Stimulated activated CD8-positive, alpha-beta memory T cell treated with anti-CD3 and anti-CD28 coated beads, Interleukin-7, amount 100 ng/mL, for 24 hours (primary cell): ENCODE results near the gene IRF5.
"Not testable (repeated sequence)": the region's sequence is repeated elsewhere in the genome, so short reads cannot be mapped to it uniquely, and the experiment has no call there.

Experiments used
- DNase-seq: peaks from one replicate; pipeline ENCODE4 v3.0.0-alpha.2; 2020; ENCODE audit warnings: low read depth

The IRF5 gene

GRCh38 chr7:128906766-128907559, 30.8 kb upstream of the IRF5 start:
- DNase-seq: no peak

- no peak for DNase-seq
Observed at GRCh38 chr7:128908750-128909624, 28.7 kb upstream of the IRF5 start.

GRCh38 chr7:128909625-128910568, 27.8 kb upstream of the IRF5 start:
- DNase-seq: no peak

DNA sequence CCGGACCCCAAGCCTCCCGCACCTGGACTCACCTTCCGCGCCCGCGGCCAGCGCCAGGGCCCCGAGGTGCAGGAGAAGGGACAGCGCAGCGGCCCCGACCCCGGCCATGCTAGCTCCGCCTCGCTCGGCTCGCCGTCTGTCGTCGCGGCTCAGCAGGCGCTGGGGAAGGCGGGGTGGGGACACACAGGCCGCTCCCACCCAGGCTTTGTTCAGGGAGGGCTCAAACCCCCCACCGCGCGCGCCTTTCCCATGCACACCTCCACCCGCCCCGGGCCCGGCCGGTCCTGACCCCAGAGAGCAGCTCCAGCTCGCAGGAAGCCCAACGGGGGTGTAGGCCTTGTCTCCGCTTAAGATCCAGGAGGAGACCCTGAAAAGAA, 27.2 kb upstream of the IRF5 start, which contains the start of gene KCP:
Gene KCP, minus strand, starts transcription at position 141 of the 377 bp plus-strand sequence. Its CDS starts 33 bp downstream, at position 108.
- DNase-seq: no peak

DNA sequence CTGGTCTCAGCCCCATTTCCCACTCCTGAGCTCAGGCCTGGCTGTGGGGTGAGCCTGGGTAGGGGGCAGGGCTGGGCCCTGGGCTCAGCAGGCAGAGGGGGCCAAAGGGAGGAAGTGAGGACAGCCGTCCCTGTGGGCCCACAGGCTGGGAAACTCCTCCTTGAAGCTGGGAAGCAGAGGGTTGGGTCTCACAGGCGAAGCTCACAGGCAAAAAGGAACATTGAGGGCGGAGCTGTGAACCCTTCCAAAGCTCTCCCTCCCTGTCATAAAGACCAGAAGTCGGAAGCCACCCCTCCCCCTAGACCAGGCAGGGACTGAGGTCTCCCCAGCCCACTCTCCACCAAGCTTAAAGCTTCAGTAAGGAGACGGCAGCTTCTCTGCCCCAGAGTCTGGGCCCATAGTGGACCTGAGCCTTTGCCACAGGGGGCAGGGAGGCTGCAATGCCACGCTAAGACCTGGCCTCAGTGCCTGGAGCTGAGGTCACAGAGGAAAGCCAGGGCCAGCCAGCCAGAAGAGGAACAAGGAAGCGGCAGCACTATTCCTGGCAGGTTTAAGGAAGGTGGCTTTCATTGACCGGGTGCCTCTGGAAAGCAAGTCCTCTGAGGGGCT, 26.2 kb upstream of the IRF5 start:
- no peak for DNase-seq

DNA sequence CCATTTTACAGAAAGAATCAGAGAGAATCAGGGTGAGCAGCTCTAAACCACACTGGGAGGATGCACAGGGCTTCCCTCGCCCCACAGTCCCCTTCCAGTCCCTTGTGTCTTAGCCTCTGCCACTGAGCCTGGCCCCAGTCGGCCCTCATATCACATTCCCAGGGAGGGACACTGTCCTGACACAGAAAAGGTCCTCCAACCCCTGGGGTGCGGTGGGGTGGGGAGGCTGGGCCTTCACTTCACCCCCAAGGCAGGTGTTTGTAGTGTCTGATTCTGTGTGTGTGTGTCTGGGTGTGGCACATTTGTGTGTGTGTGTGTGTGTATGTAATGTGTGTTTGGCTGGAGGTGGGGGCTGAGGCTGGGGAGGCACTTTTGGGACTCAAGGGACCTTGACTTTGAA, 25.4 kb upstream of the IRF5 start:
- DNase-seq: no peak

DNA sequence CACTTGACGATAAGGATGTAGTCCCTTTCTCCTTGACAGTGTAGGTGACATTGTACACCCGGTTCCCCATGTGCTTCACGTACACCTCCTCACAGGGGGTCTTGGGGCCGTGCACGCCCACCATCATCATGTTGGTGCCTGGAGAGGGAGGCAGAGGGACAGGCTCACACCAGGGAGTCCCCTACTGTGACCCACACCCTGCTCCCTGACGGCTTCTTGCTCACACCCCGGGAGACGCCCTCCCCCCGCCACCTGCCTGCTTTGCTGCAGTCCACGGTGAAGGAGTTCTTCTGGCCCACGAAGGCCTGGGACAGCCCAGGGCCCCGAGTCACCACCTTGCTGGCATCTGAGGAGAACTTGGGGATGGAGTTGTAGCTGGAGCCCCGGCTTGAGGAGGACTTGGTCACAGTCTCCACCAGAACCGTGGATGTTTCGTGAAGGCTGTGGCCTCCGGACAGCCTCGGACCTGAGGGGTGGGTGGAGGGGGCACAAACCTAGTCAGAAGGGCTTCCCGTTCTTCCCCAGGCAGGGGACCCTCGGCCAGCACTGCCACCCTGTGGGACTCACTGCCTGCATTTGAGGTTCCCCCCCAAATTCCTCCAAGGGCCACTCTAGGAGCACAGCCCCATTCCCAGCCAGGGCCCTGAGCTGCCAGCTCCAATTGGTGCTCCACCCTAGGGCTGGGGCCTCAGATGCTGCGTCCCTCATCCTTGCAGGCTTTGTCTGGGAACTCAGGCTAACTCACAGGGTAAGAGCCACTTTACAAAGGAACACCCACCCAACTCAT, 24.8 kb upstream of the IRF5 start:
- DNase-seq: not testable (repeated sequence)

DNA sequence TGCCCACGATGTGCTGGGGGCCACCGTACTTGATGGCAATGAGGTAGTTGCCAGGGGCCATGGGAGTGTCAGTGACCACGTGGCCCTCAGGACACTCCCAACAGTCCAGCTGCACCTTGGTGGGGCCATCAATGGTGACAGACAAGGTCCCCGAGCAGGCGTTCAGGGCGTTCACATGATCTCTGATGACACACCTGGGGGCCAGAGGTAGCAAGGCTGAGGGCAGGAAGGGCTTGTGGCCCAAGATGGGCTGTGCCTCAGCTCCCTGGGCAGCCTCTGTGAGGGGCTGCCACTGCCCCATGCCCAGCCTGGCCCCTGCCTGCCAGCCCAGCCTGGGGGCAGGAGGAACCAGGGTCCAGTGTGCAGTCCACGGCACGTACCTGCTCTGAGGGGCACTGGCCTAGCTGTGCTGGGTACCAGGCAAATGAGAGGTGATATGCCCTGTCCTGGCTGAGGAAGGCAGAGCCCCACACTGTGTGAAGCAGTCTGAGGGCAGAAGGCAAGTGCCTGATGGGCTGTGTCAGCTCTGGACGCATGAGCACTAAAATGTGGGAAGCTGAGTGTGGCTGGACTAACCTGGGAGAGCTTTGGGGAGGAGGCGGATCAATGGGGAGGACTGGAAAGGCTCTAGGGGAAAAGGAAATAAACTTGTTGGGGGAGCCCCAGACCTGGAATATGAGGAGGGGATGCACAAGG, 23.7 kb upstream of the IRF5 start:
- no peak for DNase-seq

DNA sequence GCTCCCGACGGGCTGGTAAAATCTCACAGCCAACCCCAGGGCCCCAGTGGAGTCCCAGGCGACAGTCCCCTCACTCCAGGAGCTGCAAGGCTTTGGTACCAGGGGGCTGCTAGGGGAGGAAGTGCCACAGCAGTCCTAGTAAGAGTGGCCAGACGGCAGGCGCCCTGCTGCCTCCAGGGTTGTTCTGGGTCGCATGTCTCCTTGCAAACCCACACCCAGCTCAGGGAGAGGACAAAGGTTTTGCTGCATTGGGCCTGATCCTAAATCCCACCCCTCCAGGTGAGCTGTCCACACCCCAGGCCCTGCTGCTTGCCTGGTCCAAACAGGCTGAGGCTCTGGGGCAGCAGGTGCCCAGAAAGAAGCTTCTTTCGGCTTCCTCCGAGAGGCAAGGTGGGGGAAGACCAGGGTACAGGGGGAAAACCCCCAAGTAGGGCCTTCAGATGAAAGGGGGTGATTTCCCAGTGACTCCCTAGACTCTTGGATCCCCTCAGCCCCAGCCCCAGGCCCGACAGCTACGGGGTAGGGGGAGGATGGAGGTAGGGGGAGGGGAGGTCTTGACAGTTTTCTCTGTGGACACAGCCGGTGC, 23.1 kb upstream of the IRF5 start:
- DNase-seq: no peak

DNA sequence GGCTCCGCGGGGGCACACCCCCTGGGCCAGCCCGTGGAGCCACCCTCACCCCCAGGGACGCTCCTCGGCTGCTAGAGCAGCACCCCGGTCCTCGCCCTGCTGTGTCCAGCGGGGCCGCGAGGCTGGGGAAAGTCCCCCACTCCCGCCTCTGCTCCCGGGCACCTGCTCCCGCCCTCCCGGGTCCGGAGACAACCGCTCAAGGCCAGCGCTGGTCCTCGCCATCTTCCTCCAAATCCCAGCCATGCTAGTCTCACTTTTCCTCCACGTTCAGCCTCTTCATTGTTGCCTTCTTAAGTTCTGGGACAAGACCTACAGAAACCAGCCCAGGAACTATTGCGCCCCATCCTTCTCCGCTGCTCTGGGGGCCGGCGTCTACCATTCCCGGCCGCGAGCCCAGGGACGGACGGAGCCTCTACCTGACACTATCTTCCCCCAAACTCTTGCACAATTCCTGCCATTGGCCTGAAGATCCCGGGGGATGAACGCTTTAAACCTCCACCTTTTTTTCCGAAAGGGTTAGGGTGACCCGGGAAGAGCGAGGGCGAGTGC, 22.4 kb upstream of the IRF5 start:
- DNase-seq: no peak

DNA sequence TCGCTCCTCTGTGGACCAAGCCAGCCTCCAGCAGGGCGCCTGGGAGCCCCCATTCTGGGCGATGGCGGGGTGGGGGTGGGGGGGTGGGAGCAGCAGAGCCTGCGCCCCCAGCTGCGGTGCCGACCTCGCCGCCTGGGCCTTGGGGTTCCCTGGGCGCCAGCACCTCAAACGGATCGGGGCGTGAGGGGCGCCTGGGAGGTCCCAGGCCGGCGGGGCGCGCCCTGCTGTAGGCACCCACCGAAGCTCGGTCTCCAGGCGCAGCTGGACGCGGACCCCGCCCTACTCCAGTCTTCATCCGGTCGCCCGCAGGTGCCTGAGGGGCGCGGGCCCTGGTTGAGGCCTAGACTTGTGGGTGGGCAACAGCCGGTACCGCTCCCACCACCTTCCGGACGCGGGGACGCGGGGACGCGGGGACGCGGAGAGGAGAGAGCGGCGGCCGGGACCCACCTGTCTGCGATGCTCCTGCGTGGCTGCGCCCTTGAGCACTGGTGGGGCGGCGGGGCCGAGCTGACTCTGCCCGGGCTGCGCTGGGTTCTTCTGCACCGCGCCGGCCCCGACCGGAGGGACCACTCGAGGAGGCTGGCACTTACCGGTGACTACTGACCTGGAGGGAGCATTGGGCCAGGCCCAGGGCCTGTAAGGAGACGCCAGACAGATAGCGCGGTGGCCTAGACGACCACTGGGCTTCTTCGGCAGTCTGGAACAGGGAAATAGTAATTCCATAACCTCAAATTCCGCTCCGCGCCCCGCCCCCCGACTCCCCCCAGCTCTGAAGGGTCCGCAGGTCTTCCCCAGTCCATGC, 21.7 kb upstream of the IRF5 start:
- DNase-seq: no peak

DNA sequence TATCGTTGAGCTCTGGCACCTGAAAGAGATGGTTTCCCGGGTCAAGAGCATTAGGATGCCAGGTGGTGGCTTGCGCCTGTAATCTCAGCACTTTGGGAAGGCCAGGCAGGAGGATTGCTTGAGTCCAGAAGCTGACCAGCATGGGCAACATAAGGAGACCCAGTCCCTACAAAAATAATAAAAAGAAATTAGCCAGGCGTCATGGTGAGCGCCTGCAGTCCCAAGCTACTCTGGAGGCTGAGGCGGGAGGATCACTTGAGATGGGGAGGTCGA, 21.1 kb upstream of the IRF5 start:
- no peak for DNase-seq

- no peak for DNase-seq
Observed at GRCh38 chr7:128917122-128917521, 20.6 kb upstream of the IRF5 start.

DNA sequence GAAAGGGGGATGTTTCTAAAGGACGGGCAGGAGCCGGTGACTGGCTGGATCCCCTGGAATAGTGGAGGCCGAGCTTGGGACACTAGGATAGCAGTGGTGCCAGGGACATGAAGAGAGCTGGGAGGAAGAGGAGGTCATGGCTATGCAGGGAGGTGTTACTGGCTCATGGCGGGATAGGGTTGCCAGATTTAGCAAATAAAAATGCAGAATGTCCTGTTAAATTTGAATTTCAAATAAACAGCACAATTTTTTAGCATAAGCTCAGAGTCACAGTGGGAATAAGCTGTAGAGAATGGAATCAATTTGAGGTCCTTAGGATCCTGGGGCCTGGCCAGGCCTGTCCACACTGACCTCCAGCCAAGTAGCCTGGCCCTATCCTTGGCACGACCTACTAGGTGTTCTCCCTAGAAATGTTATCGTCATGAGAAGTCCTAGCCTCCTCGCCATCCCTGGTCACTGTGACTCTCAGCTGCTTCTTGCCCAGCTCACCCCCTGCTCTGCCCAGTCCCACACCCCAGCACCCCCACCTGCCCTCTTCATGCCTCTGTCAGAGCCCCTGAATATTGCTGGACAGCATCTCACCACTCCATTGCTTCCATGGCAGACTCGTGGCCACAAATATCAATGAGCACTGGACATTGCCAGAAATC, 19.6 kb upstream of the IRF5 start:
- DNase-seq: no peak

- DNase-seq: no peak
Observed at GRCh38 chr7:128919241-128919640, 18.5 kb upstream of the IRF5 start.

GRCh38 chr7:128919881-128920799, 17.6 kb upstream of the IRF5 start:
- DNase-seq: no peak

DNA sequence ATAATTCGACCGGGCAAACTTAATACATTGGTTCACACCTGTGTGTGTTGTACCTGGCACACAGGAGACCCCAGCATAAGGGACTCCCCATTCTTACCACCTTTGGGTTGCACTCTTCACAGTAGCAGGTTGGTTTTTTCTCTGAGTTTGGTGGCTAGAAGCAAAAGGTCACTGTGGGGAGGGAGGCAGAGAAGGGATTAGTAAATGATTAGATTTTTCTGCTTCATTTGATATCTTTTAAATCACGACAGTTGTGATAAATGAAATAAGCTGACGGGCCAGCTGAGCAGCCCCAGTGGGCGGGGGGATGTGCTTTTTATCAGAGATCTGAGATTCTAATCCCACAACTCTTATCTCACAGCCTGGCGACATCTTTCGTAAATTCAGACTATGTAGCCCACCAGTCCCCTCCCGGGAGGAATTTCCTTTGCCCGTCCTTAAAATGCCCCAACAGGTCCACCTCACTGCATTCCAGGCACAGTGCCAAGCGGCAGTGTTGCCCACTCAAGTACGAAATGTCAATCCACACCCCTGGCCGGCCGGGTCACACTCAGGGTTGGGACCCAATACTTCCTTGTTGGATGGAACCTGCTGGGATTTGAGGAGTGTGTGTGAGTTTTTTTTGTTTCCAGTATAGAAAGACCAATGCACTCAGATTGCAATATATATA, 16.7 kb upstream of the IRF5 start:
- DNase-seq: no peak
